HEK293 (cell line): ENCODE results near the gene EVA1B.

Experiments used
- ZNF133 ChIP-seq: fragments of 450-650 bp; formaldehyde crosslinking; IDR thresholded peaks from 2 replicates; pipeline ENCODE4 v1.5.1; 2016; ENCODE audit warnings: missing biosample characterization, missing genetic modification characterization
- ZNF138 ChIP-seq: fragments of 450-650 bp; formaldehyde crosslinking; IDR thresholded peaks from 2 replicates; pipeline ENCODE4 v1.5.1; 2016; ENCODE audit warnings: missing biosample characterization, missing genetic modification characterization, borderline replicate concordance
- ZNF146 ChIP-seq: fragments of 450-650 bp; formaldehyde crosslinking; IDR thresholded peaks from 2 replicates; pipeline ENCODE4 v1.5.1; 2016; ENCODE audit warnings: missing biosample characterization, missing genetic modification characterization
- ZNF404 ChIP-seq: fragments of 450-650 bp; formaldehyde crosslinking; IDR thresholded peaks from 2 replicates; pipeline ENCODE4 v1.5.1; 2017; ENCODE audit warnings: missing biosample characterization, missing genetic modification characterization
- ZNF423 ChIP-seq: fragments of 450-650 bp; formaldehyde crosslinking; IDR thresholded peaks from 2 replicates; pipeline ENCODE4 v1.5.1; 2016; ENCODE audit warnings: missing biosample characterization, missing genetic modification characterization
- ZNF610 ChIP-seq: fragments of 450-650 bp; formaldehyde crosslinking; IDR thresholded peaks from 2 replicates; pipeline ENCODE4 v1.5.1; 2016; ENCODE audit warnings: missing biosample characterization, missing genetic modification characterization, borderline replicate concordance
- TF ChIP-seq, protein P1 (sequence below): fragments of 450-650 bp; formaldehyde crosslinking; IDR thresholded peaks from 2 replicates; pipeline ENCODE4 v1.5.1; 2016; ENCODE audit warnings: missing biosample characterization, missing genetic modification characterization, low read depth
- TF ChIP-seq, protein P2 (sequence below): fragments of 450-650 bp; formaldehyde crosslinking; IDR thresholded peaks from 2 replicates; pipeline ENCODE4 v1.5.1; 2016; ENCODE audit warnings: missing biosample characterization, missing genetic modification characterization
- TF ChIP-seq, protein P3 (sequence below): fragments of 450-650 bp; formaldehyde crosslinking; IDR thresholded peaks from 2 replicates; pipeline ENCODE4 v1.5.1; 2017; ENCODE audit warnings: missing biosample characterization, missing genetic modification characterization
- TF ChIP-seq, protein P4 (sequence below): fragments of 450-650 bp; formaldehyde crosslinking; IDR thresholded peaks from 2 replicates; pipeline ENCODE4 v1.5.1; 2016; ENCODE audit warnings: missing biosample characterization, missing genetic modification characterization
- TF ChIP-seq, protein P5 (sequence below): fragments of 450-650 bp; formaldehyde crosslinking; IDR thresholded peaks from 2 replicates; pipeline ENCODE4 v1.5.1; 2016; ENCODE audit warnings: missing biosample characterization, missing genetic modification characterization

DNA sequence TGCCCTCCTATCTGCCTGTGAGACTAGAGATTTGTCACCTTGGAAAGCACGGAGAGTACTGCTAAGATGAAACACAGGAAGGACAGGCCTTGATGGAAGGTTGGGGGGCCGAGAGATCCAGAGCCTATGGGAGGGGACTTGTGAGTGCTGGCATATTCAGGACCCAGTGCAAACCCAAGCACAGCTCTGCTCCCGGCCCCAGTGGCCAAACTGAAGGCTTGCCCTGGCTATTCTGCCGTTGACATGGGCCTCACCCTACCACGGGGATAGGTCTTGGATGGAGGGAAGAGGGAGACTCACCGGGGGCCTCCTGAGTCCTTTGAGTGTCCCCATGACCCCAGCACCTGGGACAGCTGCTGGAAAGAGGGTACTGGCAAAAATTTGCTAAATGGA lies 4.6 kb upstream of the EVA1B start:
- TF ChIP-seq ZNF138 (tag by site-specific recombination) (no peak), ZNF423 (tag by site-specific recombination) (no peak), ZNF610 (no peak), ZNF404 (tag by site-specific recombination) (no peak), ZNF146 (tag by site-specific recombination) (no peak), ZNF133 (tag by site-specific recombination) (no peak)
- TF ChIP-seq, protein P1, sequence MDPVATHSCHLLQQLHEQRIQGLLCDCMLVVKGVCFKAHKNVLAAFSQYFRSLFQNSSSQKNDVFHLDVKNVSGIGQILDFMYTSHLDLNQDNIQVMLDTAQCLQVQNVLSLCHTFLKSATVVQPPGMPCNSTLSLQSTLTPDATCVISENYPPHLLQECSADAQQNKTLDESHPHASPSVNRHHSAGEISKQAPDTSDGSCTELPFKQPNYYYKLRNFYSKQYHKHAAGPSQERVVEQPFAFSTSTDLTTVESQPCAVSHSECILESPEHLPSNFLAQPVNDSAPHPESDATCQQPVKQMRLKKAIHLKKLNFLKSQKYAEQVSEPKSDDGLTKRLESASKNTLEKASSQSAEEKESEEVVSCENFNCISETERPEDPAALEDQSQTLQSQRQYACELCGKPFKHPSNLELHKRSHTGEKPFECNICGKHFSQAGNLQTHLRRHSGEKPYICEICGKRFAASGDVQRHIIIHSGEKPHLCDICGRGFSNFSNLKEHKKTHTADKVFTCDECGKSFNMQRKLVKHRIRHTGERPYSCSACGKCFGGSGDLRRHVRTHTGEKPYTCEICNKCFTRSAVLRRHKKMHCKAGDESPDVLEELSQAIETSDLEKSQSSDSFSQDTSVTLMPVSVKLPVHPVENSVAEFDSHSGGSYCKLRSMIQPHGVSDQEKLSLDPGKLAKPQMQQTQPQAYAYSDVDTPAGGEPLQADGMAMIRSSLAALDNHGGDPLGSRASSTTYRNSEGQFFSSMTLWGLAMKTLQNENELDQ (tag by site-specific recombination): no peak
- TF ChIP-seq, protein P2, sequence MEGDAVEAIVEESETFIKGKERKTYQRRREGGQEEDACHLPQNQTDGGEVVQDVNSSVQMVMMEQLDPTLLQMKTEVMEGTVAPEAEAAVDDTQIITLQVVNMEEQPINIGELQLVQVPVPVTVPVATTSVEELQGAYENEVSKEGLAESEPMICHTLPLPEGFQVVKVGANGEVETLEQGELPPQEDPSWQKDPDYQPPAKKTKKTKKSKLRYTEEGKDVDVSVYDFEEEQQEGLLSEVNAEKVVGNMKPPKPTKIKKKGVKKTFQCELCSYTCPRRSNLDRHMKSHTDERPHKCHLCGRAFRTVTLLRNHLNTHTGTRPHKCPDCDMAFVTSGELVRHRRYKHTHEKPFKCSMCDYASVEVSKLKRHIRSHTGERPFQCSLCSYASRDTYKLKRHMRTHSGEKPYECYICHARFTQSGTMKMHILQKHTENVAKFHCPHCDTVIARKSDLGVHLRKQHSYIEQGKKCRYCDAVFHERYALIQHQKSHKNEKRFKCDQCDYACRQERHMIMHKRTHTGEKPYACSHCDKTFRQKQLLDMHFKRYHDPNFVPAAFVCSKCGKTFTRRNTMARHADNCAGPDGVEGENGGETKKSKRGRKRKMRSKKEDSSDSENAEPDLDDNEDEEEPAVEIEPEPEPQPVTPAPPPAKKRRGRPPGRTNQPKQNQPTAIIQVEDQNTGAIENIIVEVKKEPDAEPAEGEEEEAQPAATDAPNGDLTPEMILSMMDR: no peak
- TF ChIP-seq, protein P3, sequence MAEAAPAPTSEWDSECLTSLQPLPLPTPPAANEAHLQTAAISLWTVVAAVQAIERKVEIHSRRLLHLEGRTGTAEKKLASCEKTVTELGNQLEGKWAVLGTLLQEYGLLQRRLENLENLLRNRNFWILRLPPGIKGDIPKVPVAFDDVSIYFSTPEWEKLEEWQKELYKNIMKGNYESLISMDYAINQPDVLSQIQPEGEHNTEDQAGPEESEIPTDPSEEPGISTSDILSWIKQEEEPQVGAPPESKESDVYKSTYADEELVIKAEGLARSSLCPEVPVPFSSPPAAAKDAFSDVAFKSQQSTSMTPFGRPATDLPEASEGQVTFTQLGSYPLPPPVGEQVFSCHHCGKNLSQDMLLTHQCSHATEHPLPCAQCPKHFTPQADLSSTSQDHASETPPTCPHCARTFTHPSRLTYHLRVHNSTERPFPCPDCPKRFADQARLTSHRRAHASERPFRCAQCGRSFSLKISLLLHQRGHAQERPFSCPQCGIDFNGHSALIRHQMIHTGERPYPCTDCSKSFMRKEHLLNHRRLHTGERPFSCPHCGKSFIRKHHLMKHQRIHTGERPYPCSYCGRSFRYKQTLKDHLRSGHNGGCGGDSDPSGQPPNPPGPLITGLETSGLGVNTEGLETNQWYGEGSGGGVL (tag by site-specific recombination): no peak
- TF ChIP-seq, protein P4, sequence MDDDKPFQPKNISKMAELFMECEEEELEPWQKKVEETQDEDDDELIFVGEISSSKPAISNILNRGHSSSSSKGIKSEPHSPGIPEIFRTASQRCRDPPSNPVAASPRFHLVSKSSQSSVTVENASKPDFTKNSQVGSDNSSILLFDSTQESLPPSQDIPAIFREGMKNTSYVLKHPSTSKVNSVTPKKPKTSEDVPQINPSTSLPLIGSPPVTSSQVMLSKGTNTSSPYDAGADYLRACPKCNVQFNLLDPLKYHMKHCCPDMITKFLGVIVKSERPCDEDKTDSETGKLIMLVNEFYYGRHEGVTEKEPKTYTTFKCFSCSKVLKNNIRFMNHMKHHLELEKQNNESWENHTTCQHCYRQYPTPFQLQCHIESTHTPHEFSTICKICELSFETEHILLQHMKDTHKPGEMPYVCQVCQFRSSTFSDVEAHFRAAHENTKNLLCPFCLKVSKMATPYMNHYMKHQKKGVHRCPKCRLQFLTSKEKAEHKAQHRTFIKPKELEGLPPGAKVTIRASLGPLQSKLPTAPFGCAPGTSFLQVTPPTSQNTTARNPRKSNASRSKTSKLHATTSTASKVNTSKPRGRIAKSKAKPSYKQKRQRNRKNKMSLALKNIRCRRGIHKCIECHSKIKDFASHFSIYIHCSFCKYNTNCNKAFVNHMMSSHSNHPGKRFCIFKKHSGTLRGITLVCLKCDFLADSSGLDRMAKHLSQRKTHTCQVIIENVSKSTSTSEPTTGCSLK (tag by site-specific recombination): no peak
- TF ChIP-seq, protein P5, sequence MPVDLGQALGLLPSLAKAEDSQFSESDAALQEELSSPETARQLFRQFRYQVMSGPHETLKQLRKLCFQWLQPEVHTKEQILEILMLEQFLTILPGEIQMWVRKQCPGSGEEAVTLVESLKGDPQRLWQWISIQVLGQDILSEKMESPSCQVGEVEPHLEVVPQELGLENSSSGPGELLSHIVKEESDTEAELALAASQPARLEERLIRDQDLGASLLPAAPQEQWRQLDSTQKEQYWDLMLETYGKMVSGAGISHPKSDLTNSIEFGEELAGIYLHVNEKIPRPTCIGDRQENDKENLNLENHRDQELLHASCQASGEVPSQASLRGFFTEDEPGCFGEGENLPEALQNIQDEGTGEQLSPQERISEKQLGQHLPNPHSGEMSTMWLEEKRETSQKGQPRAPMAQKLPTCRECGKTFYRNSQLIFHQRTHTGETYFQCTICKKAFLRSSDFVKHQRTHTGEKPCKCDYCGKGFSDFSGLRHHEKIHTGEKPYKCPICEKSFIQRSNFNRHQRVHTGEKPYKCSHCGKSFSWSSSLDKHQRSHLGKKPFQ (tag by site-specific recombination): no peak
